GM23338 (cell line): ENCODE measurements around the gene FGF19. TPM values are rescaled to one million over a fixed set of nuclear protein-coding genes. Genes with fewer than 3 reads are reported as not detected.

Source experiments
- ATAC-seq: fragments of 200-7000 bp; cut with Tn5 transposase; 3 replicates; pipeline ENCODE4 v1.9.1; 2020
- DNase-seq: peaks from one replicate; pipeline ENCODE4 v3.0.0-alpha.2; 2015; ENCODE audit warnings: low spot score
- H2AFZ ChIP-seq: fragments of 200-600 bp; sonication (generic); 2 replicates; pipeline ENCODE4 v1.8.0; 2016; ENCODE audit warnings: antibody characterized with exemption, mild to moderate bottlenecking, moderate library complexity
- H3F3A ChIP-seq: fragments of 200-600 bp; sonication (generic); replicated peaks from 2 replicates; pipeline ENCODE4 v1.8.0; 2017; ENCODE audit warnings: antibody characterized with exemption, mixed run types, low read depth
- H3K27ac ChIP-seq: fragments of 200-600 bp; sonication (generic); 2 replicates; pipeline ENCODE4 v1.6.1; 2016; ENCODE audit warnings: low read depth
- H3K27me3 ChIP-seq: fragments of 200-600 bp; sonication (generic); 2 replicates; pipeline ENCODE4 v1.8.0; 2016; ENCODE audit warnings: mild to moderate bottlenecking, mixed run types, moderate library complexity; ENCODE audit not compliant: insufficient read depth
- H3K36me3 ChIP-seq: fragments of 200-600 bp; sonication (generic); 2 replicates; pipeline ENCODE4 v1.8.0; 2016; ENCODE audit warnings: mild to moderate bottlenecking; ENCODE audit not compliant: insufficient read depth
- H3K4me1 ChIP-seq: fragments of 200-600 bp; sonication (generic); 2 replicates; pipeline ENCODE4 v1.8.0; 2016; ENCODE audit warnings: mild to moderate bottlenecking, moderate library complexity; ENCODE audit not compliant: insufficient read depth
- H3K4me2 ChIP-seq: fragments of 200-600 bp; sonication (generic); 2 replicates; pipeline ENCODE4 v1.7.1; 2017; ENCODE audit warnings: mixed run types
- H3K4me3 ChIP-seq: fragments of 200-600 bp; sonication (generic); 2 replicates; pipeline ENCODE4 v1.6.1; 2016; ENCODE audit warnings: mixed run types
- H3K79me2 ChIP-seq: fragments of 200-600 bp; sonication (generic); replicated peaks from 2 replicates; pipeline ENCODE4 v1.8.0; 2017; ENCODE audit warnings: mild to moderate bottlenecking; ENCODE audit not compliant: insufficient read depth
- H3K9me2 ChIP-seq: fragments of 200-600 bp; sonication (generic); 2 replicates; pipeline ENCODE4 v1.8.0; 2017; ENCODE audit not compliant: insufficient read depth
- H4K20me1 ChIP-seq: fragments of 200-600 bp; sonication (generic); replicated peaks from 2 replicates; pipeline ENCODE4 v1.8.0; 2017; ENCODE audit warnings: mild to moderate bottlenecking; ENCODE audit not compliant: insufficient read depth
- H3K27ac Mint-ChIP-seq: 2 replicates; pipeline ENCODE4 v1.8.0; 2020; ENCODE audit warnings: inconsistent platforms, mild to moderate bottlenecking, moderate library complexity, mixed read lengths
- H3K27me3 Mint-ChIP-seq: 3 replicates; pipeline ENCODE4 v1.8.0; 2022; ENCODE audit warnings: low read depth, mild to moderate bottlenecking, moderate library complexity, mixed read lengths, inconsistent platforms; ENCODE audit not compliant: insufficient read depth, poor library complexity
- H3K36me3 Mint-ChIP-seq: 3 replicates; pipeline ENCODE4 v1.8.0; 2021; ENCODE audit warnings: low read depth, mild to moderate bottlenecking, inconsistent platforms, moderate library complexity, mixed read lengths
- H3K4me1 Mint-ChIP-seq: 3 replicates; pipeline ENCODE4 v1.8.0; 2020; ENCODE audit warnings: mild to moderate bottlenecking, inconsistent platforms, mixed read lengths
- H3K4me3 Mint-ChIP-seq: 3 replicates; pipeline ENCODE4 v1.8.0; 2021; ENCODE audit warnings: moderate library complexity, mild to moderate bottlenecking, inconsistent platforms, mixed read lengths
- H3K9me3 Mint-ChIP-seq: 3 replicates; pipeline ENCODE4 v1.8.0; 2020; ENCODE audit warnings: moderate library complexity, mild to moderate bottlenecking, inconsistent platforms, mixed read lengths
- CREB1 ChIP-seq: fragments of 250-450 bp; sonication (Bioruptor Pico); IDR thresholded peaks from 2 replicates; pipeline ENCODE4 v1.5.0; 2020; ENCODE audit warnings: low read depth, mild to moderate bottlenecking, moderate library complexity
- CTCF ChIP-seq, 2 experiments: fragments of 200-600 bp in 1 of 2; sonication (generic) in 1 of 2; conservative IDR thresholded peaks; 2 replicates each; pipeline versions ENCODE4 v1.5.1 to v1.6.1; 2016 to 2017; ENCODE audit warnings: antibody characterized with exemption in 2 of 2, low read depth in 2 of 2, mild to moderate bottlenecking in 2 of 2, moderate library complexity in 1 of 2
- ETS1 ChIP-seq: IDR thresholded peaks from 2 replicates; pipeline ENCODE4 v1.6.1; 2016; ENCODE audit warnings: antibody characterized with exemption
- EZH2 ChIP-seq: fragments of 200-600 bp; sonication (generic); IDR thresholded peaks from one replicate; pipeline ENCODE4 v1.8.0; 2017; ENCODE audit warnings: antibody characterized with exemption, mild to moderate bottlenecking, low read depth; ENCODE audit not compliant: unreplicated experiment
- EZH2phosphoT487 ChIP-seq: fragments of 200-600 bp; sonication (generic); IDR thresholded peaks from one replicate; pipeline ENCODE4 v1.8.1; 2018; ENCODE audit warnings: antibody characterized with exemption; ENCODE audit not compliant: unreplicated experiment
- JUNB ChIP-seq: IDR thresholded peaks from one replicate; pipeline ENCODE4 v1.6.1; 2016; ENCODE audit warnings: antibody characterized with exemption; ENCODE audit not compliant: unreplicated experiment
- NANOG ChIP-seq: IDR thresholded peaks from 2 replicates; pipeline ENCODE4 v1.6.1; 2016; ENCODE audit warnings: antibody characterized with exemption, borderline replicate concordance
- POLR2AphosphoS5 ChIP-seq: IDR thresholded peaks from 2 replicates; pipeline ENCODE4 v1.6.1; 2016; ENCODE audit warnings: antibody characterized with exemption, low read depth
- STAT1 ChIP-seq: IDR thresholded peaks from one replicate; pipeline ENCODE4 v1.6.1; 2016; ENCODE audit warnings: antibody characterized with exemption; ENCODE audit not compliant: unreplicated experiment
- ZNF114 ChIP-seq: fragments of 250-450 bp; sonication (Bioruptor Pico); IDR thresholded peaks from 2 replicates; pipeline ENCODE4 v1.5.0; 2020; ENCODE audit warnings: mild to moderate bottlenecking, moderate library complexity
- ZNF331 ChIP-seq: fragments of 250-450 bp; sonication (Bioruptor Pico); IDR thresholded peaks from 2 replicates; pipeline ENCODE4 v1.5.0; 2020; ENCODE audit warnings: low read depth, mild to moderate bottlenecking, moderate library complexity
- polyA plus RNA-seq: library from polyadenylated mRNA; unstranded; fragments of >200 nt; fragmentation: Nextera tagmentation; extraction: Ambion mirVana; gene quantifications from 2 replicates; pipeline ENCODE4 v1.2.1, GENCODE V29; 2016
- total RNA-seq: library from RNA; depleted of rRNA; stranded (reverse); fragments of >200 nt; shearing (Covaris generic); gene quantifications from 2 replicates; pipeline ENCODE4 v1.2.3, GENCODE V29; 2014
- TF ChIP-seq, protein P1 (sequence below): IDR thresholded peaks from one replicate; pipeline ENCODE4 v1.6.1; 2018; ENCODE audit warnings: antibody characterized with exemption; ENCODE audit not compliant: unreplicated experiment
- TF ChIP-seq, protein P2 (sequence below): fragments of 250-450 bp; sonication (Bioruptor Pico); IDR thresholded peaks from 2 replicates; pipeline ENCODE4 v1.5.0; 2020; ENCODE audit warnings: mild to moderate bottlenecking, moderate library complexity

The FGF19 gene
- total and polyA plus RNA-seq, 2 experiments from 2014 or later, result 21.7 to 36.1 TPM

- ATAC-seq (no peak), DNase-seq (no peak)
- no peaks in the 10 kb centered on the region for H3K9me2 ChIP-seq
- Mint-ChIP-seq H3K27ac (peak overlapping the region; percentile 37), H3K27me3 (peaks cover 19% of the 10 kb centered on the region), H3K4me1 (peaks cover 33% of the 10 kb centered on the region), H3K4me3 (no peak overlapping the region; the same call in 2 of the 3 replicates), H3K9me3 (no peaks in the 10 kb centered on the region; the same call in 2 of the 3 replicates), H3K36me3 (peaks cover 25% of the 10 kb centered on the region)
- no peak overlapping the region for H3K4me3 ChIP-seq
- H3K4me1 ChIP-seq, result peaks cover 18% of the 10 kb centered on the region
- no peaks in the 10 kb centered on the region for H3K79me2 ChIP-seq
- H3K27me3 ChIP-seq, result no peaks in the 10 kb centered on the region
- no peaks in the 10 kb centered on the region for H4K20me1 ChIP-seq
- peaks cover 11% of the 10 kb centered on the region for H3K36me3 ChIP-seq
- no peak overlapping the region for H3K27ac ChIP-seq
- H3K4me2 ChIP-seq, result no peak overlapping the region
- H2AFZ ChIP-seq, result no peak overlapping the region
- H3F3A ChIP-seq, result 0 out of 2 replicates have a peak, but pooled peaks cover 10% of the 10 kb centered on the region
- TF ChIP-seq, protein P1, sequence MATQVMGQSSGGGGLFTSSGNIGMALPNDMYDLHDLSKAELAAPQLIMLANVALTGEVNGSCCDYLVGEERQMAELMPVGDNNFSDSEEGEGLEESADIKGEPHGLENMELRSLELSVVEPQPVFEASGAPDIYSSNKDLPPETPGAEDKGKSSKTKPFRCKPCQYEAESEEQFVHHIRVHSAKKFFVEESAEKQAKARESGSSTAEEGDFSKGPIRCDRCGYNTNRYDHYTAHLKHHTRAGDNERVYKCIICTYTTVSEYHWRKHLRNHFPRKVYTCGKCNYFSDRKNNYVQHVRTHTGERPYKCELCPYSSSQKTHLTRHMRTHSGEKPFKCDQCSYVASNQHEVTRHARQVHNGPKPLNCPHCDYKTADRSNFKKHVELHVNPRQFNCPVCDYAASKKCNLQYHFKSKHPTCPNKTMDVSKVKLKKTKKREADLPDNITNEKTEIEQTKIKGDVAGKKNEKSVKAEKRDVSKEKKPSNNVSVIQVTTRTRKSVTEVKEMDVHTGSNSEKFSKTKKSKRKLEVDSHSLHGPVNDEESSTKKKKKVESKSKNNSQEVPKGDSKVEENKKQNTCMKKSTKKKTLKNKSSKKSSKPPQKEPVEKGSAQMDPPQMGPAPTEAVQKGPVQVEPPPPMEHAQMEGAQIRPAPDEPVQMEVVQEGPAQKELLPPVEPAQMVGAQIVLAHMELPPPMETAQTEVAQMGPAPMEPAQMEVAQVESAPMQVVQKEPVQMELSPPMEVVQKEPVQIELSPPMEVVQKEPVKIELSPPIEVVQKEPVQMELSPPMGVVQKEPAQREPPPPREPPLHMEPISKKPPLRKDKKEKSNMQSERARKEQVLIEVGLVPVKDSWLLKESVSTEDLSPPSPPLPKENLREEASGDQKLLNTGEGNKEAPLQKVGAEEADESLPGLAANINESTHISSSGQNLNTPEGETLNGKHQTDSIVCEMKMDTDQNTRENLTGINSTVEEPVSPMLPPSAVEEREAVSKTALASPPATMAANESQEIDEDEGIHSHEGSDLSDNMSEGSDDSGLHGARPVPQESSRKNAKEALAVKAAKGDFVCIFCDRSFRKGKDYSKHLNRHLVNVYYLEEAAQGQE, result no peak
- TF ChIP-seq ZNF331 (no peak), NANOG (no peak), STAT1 (no peak), ZNF114 (CRISPR knock-in tag) (no peak), EZH2phosphoT487 (no peak), POLR2AphosphoS5 (no peak), CREB1 (CRISPR knock-in tag) (no peak), CTCF (conservative IDR thresholded peaks at IDR 0.05; ENCODE audit: low read depth in 2 of 2) (no peak), ETS1 (no peak), JUNB (no peak), EZH2 (no peak)
- TF ChIP-seq, protein P2, sequence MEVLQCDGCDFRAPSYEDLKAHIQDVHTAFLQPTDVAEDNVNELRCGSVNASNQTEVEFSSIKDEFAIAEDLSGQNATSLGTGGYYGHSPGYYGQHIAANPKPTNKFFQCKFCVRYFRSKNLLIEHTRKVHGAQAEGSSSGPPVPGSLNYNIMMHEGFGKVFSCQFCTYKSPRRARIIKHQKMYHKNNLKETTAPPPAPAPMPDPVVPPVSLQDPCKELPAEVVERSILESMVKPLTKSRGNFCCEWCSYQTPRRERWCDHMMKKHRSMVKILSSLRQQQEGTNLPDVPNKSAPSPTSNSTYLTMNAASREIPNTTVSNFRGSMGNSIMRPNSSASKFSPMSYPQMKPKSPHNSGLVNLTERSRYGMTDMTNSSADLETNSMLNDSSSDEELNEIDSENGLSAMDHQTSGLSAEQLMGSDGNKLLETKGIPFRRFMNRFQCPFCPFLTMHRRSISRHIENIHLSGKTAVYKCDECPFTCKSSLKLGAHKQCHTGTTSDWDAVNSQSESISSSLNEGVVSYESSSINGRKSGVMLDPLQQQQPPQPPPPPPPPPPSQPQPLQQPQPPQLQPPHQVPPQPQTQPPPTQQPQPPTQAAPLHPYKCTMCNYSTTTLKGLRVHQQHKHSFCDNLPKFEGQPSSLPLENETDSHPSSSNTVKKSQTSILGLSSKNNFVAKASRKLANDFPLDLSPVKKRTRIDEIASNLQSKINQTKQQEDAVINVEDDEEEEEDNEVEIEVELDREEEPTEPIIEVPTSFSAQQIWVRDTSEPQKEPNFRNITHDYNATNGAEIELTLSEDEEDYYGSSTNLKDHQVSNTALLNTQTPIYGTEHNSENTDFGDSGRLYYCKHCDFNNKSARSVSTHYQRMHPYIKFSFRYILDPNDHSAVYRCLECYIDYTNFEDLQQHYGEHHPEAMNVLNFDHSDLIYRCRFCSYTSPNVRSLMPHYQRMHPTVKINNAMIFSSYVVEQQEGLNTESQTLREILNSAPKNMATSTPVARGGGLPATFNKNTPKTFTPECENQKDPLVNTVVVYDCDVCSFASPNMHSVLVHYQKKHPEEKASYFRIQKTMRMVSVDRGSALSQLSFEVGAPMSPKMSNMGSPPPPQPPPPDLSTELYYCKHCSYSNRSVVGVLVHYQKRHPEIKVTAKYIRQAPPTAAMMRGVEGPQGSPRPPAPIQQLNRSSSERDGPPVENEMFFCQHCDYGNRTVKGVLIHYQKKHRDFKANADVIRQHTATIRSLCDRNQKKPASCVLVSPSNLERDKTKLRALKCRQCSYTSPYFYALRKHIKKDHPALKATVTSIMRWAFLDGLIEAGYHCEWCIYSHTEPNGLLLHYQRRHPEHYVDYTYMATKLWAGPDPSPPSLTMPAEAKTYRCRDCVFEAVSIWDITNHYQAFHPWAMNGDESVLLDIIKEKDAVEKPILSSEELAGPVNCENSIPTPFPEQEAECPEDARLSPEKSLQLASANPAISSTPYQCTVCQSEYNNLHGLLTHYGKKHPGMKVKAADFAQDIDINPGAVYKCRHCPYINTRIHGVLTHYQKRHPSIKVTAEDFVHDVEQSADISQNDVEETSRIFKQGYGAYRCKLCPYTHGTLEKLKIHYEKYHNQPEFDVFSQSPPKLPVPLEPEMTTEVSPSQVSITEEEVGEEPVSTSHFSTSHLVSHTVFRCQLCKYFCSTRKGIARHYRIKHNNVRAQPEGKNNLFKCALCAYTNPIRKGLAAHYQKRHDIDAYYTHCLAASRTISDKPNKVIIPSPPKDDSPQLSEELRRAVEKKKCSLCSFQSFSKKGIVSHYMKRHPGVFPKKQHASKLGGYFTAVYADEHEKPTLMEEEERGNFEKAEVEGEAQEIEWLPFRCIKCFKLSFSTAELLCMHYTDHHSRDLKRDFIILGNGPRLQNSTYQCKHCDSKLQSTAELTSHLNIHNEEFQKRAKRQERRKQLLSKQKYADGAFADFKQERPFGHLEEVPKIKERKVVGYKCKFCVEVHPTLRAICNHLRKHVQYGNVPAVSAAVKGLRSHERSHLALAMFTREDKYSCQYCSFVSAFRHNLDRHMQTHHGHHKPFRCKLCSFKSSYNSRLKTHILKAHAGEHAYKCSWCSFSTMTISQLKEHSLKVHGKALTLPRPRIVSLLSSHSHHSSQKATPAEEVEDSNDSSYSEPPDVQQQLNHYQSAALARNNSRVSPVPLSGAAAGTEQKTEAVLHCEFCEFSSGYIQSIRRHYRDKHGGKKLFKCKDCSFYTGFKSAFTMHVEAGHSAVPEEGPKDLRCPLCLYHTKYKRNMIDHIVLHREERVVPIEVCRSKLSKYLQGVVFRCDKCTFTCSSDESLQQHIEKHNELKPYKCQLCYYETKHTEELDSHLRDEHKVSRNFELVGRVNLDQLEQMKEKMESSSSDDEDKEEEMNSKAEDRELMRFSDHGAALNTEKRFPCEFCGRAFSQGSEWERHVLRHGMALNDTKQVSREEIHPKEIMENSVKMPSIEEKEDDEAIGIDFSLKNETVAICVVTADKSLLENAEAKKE, result no peak
Observed at GRCh38 chr11:69656536-69657455, 47.0 kb downstream of the FGF19 start.
